Dermis blood vessel endothelial cell (primary cell): Measurements from ENCODE around the gene TRIM28. TPM values are rescaled to one million over a fixed set of nuclear protein-coding genes. Genes with fewer than 3 reads are reported as not detected.
"Not testable (repeated sequence)": the region's sequence is repeated elsewhere in the genome, so short reads cannot be mapped to it uniquely, and the experiment has no call there.

ENCODE experiments used
- DNase-seq: peaks from one replicate; pipeline ENCODE4 v3.0.0; 2010
- total RNA-seq: library from RNA; depleted of rRNA; stranded (reverse); fragments of >200 nt; gene quantifications from 2 replicates; pipeline ENCODE4 v1.2.3, GENCODE V29; 2014

TRIM28 gene
- total RNA-seq, 1 donor from 2014 or later = 259 TPM

DNA sequence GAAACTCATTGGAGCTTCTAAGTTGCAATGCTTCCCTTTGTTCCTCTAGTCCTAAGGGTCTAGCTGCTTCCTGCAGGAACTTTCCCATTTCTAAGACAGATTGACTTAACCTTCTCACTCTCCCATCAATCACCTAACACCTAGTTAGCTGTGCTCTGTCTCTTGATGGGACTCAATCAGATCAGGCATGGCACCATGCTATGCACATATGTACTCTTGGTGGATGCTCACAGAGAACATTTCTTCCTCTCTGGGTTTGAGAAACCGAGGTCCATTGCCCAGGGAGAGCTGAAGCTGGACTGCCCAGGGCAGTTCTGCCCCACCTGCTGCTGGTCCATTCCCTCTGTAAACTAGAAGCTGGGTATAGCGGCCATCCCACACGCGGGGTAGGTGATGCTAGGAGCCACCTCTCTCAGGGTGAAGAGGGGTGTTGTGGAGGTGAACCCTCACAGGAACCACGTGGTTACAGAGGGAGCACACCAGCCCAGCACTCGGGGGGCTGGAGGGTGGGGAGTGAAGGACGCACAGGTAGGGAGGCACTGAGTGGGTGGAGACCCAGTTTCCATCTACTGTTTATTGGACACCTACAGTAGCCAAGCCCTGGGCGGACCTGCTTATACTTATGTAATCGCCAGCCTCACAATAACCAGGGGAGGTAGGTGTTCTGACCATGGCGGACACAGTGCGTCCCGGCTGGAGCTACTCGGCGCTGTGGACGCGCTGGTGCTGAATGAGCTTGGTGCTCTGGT is 17.7 kb downstream of the TRIM28 start:
- DNase-seq = no peak

DNA sequence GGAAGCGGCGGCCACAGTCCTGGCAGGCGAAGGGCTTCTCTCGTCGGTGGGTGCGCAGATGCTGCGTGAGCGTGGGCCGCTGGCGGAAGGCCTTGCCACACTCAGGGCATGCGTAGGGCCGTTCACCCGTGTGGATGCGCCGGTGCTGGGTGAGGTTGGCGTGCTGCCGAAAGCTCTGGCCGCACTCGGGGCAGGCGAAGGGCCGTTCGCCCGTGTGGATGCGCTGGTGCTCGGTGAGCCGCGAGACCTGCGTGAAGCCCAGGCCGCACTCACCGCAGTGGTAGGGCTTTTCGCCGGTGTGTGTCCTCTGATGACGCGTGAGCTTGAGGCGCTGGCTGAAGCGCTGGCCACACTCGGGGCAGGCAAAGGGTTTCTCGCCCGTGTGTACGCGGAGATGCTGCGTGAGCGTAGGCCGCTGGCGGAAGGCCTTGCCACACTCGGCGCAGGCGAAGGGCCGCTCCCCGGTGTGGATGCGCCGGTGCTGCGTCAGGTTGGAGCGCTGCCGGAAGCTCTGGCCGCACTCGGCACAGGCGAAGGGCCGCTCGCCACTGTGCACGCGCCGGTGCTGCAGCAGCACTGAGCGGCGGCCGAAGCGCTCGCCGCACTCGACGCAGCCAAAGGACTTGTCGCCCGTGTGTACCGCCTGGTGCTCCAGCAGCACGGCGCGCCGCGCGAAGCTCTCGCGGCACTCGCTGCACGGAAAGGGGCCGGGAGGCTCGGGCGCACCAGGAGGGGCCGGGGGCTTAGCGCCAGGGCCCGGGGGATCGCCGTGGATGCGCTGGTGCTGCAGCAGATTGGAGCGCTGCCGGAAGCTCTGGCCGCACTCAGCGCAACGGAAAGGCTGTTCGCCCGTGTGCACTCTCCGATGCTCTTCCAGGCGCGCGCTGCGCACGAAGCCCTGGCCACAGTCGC is 18.5 kb downstream of the TRIM28 start:
- peak; percentile 41 for DNase-seq

DNA sequence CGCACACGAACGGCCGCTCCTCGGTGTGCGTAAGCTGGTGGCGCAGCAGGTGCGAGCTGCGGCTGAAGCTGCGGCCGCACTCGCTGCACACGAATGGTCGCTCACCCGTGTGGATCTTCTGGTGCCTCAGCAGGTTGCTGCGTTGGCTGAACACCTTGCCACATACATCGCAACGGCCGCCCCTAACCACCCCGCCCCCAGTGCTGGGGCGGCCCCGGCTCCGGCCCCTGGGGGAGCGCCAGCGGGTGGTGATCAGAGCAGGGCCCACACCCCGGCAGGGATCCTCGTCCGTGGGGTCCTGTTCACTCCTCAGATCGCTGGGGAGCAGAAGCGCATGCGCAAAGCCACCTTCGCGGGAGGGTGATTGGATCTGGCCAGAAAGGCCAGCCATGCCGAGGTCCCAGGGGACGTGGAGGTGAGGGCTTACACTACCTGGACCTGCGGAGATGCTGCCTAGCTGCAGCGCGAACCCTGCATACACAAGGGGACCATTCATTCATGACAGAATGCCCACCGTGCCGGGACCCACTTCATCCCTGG is 19.2 kb downstream of the TRIM28 start:
- no peak for DNase-seq

GRCh38 chr19:58563823-58564222 is 20.0 kb downstream of the TRIM28 start:
- DNase-seq = no peak

DNA sequence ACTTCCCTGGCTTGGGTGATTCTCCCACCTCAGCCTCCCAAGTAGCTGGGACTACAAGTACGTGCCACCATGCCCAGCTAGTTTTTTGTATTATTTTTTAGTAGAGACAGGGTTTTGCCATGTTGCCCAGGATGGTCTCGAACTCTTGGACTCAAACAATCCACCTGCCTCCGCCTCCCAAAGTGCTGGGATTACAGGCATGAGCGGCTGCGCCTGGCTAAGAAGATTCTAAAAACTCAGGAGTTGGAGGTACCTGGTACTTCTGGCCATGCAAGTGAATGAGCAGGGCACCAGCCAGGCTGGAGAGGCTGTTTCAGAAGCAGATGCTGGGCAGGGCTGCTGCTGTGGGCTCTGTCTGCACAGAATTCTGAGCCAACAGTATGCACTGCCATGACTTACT is 23.1 kb downstream of the TRIM28 start:
- no peak for DNase-seq

DNA sequence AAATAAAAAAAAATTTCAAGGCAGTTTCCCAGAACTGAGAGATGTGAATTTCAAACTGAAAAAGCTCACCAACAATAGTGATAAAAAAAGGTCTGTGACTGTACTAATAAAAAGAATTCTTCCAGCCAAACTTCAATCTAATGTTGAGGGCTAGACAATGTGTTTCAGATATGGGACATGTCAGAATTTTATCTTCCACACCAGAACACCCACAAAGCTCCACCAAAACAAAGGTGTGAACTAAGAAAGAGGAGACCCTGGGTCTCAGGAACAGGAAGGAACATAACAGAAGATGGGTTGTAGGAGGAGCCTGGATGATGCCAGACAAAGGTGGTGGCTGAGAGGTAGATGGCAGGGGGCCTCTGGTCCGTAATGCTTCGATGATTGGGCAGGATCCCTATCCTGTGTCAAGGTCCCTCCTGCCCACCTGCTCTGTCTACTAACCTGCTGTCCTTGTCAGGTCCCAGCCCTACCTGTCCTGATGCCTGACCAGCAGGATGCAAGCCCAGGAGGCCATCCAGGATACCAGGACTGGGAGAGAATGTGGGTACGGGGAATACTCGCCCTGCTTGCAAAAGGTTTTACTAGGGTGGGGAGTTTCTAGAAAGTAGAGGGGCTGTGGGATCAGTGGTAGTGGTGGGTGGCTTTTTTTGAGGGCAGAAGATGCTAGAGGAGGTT is 24.7 kb downstream of the TRIM28 start:
- no peak for DNase-seq

DNA sequence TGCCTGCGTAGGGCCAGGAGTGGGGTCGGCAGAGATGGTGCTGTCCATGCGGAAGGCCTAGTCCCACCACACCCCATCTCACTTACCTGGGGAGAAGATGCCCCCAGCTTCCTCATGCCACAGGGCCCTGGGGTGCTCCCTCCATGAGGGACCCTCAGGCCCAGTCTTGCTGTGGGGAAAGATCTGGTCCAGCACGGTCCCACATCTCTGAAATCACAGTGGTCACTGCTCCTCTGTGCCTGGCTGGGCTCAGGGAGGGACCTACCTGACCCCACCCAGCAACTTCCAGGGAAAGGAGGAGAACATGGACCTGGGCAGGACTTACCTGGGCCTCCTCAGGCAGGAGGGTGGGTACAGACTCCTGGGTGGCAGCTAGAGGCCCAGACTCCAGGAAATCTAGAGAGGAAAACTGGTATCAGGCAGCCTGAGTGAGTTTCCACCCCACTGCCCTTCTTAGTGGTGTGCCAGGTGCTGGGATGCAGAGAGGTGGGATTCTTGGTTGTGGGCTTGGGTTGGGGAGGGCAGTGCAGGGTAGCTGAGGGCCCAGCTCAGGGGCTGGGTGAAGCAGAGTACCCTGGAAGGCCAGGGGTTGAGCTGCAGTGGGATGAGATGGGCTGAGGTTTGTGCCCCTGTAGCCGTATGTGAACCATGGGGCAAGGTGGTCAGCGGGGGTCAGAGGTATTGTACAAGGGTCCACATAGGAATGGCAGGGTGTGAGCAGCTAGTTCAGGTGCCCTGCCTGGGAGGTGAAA is 25.5 kb downstream of the TRIM28 start:
- no peak for DNase-seq

DNA sequence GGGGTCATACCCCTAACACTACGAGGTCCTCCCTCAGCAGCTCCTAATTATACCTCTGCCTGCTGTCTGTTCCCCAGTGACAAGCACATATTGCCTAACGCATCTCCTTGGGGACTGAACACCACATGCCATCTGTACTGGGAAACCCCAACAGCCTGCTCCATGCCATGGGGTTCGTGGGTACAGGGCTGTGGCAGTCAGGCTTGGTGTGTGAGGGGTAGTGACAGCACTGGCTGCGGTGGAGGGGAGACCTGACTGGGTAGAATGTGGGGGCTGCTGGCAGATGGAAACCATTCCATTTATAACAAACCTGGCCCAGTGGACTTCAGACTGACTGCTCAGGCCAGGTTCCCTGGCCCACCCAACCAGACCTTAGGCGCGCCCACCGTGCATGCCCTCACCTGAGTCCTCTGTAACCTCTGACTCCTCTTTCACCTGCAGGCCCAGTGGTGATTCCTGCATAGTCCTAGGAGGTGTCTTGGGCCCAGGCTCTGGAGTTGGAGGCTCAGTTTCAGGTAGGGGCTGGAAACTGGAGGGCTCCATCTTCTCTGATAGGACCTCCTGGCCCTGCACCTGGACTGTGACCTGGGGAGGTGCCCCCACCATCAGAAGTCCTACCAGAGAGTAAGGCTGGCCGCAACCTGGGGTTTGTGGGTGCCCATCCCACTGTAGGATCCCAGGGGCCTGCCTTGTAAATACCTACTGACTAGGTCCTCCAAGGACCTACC is 26.2 kb downstream of the TRIM28 start:
- DNase-seq = no peak

GRCh38 chr19:58570770-58571574 is 27.1 kb downstream of the TRIM28 start:
- no peak for DNase-seq

GRCh38 chr19:58571575-58571947 is 27.7 kb downstream of the TRIM28 start:
- DNase-seq = no peak

DNA sequence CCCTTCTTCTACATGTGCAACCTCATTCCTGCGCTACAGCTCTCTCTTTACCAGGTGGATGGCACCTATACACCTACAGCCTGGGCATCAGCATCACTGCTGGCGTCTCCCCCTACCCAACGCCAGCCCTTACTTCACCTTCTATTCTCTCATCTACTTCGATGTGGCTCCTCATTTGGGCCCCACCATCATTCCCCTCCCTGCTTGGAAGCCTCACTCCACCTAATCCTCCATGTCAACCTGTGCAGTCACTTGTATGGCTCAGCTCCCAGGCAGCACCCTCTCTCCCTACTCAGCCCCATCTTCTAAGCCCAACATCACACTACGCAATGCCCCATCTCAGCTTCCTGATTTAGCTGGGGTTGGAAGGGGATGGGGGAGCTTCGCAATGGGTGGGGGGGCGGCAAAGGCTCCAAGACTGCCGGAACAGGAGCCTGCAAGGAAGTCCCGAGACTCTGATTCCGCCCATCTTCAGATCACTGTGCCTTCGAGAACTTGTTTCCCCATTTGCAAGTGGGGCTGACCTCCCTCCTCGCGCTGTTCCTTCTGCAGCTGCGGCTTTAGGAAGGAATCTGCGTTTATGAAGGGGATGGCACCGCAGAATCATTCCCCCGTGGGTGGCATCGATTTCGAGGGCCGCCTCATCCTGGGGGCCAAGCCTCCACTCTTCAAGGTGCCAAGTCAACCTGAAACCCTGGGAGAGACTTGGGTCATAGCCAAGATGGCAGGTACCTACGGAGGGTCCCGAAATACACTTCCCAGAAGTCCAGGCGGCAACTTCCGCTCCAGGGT is 28.4 kb downstream of the TRIM28 start:
- no peak for DNase-seq

GRCh38 chr19:58572818-58573657 is 29.2 kb downstream of the TRIM28 start, which contains the start of gene MZF1:
Gene MZF1 (minus strand): TSS chr19:58573335. CDS start chr19:58571389, 1,946 bp downstream.
- peak; percentile 100 for DNase-seq

DNA sequence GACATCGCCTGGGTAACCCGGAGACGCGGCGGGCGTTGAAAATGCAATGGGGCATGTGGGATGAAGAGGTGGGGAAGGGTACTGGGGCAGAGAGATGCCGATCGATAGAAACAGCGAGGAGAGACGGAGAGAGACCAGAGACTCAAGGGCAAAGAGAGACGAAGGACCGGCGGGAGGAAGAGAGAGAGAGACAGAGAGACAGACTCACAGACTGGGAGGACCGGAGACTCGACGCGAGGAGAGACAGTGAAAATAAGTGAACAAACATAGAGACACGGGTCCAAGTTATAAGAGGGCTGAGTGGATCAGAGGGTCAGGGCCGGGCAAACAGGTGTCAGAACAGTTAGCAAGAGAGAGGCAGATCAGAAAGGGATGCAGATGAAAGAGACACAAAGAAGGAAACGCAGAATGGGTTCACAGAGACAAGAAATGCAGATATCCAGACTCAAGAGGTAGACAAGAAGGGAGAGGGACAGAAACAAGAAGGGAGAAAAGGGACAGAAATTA is 29.8 kb downstream of the TRIM28 start:
- DNase-seq = no peak

DNA sequence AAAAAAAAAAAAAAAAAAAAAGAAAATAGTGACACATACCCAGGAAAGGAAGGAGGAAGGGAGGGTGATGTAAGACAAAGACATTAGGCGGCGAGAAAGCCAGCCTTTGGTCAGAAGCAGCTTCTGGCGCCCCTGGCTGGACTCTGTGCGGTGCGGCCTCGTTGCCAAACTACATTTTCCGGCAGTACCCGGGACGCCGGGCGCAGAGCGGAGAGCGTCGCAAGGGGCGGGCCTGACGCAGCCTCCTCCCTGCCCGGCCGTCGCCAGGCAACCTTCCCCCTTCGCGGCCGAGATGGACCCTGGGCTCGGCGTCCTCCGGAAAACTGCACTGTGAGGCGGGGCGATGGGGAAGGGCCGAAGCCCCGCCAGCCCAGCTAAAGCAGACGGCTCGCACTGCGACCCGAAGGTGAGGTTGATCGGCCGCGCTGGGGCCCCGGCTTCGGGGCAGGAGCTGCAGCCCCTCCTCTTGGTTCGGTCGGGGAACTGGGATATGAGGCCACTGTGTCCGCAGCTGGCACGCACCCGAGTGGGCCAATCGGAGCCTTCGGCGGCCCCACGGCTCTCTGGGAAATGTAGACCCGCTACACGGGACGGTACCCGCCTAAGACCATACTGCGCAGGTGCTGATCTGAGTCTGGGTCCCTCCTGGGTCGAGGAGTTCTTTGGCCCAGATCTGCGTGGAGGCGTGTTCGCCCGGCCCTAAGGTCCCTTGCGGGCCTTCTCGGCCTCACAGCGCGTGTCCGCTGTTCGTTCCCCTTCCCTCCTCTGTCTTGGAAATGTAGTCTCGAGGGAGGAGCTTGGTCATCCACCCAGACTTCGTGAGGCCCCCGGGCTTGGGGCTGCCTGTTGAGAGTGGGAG is 31.5 kb downstream of the TRIM28 start:
- peak; percentile 94 for DNase-seq

GRCh38 chr19:58577581-58577980 is 33.7 kb downstream of the TRIM28 start:
- not testable (repeated sequence) for DNase-seq

DNA sequence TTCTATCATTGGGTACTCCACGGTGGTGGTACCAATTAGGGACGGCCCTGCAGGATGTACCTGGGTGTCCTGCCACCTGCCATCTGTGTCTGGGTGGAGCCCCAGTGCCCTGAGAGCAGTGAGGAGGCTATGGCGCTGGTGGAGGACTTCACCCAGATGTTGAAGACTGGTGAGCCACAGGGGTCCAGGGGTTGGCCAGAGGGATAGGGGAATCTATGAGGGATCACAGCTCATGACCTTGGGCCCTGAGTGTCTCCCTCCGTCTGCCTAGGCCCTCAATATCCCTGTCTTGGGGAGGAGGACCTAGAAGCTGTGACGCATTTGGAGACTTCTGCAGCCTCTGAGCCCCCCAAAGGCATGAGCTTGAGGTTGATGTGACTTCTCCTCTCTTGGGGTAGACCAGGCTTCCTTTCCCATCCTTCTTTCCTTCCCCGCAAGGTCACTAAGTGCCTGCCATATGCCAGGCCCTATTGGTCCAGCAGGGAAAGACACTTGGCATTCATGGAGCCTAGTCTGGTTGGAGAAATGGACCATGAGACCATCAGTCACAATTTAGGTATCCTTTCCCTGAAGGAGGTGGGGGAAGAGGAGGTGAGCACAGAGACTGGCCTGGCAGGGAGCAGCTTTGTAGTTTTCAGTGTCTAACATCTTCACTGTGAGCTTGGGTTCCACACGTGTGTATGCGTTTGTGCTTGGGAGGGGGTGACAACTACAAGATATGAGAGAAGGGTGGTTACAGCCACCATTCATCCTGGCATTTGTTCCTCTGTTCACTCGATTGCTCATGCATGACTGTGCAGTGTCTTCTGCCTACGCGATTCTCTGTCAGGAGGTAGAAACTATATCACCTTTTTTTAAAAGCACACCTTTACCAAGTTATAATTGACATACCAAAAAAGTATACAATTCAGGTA is 34.4 kb downstream of the TRIM28 start:
- no peak for DNase-seq
